Esophagus muscularis mucosa (tissue), 4 donors: Measurements from ENCODE around the gene VAV1. TPM values are rescaled to one million over a fixed set of nuclear protein-coding genes. Genes with fewer than 3 reads are reported as not detected.

Source experiments
- DNase-seq: peaks from one replicate; pipeline ENCODE4 v3.0.0-alpha.2; 2017; ENCODE audit errors: extremely low spot score
- H3K27ac ChIP-seq, 4 donors: fragments of 200-600 bp; sonication (generic); replicated peaks in 1 of 4; 1 replicate in 3 of 4; 2 replicates in 1 of 4; pipeline ENCODE4 v1.5.1; 2016 to 2019; ENCODE audit warnings: mild to moderate bottlenecking in 1 of 4
- H3K27me3 ChIP-seq, 4 donors: fragments of 200-600 bp; sonication (generic); one replicate each; pipeline versions ENCODE4 v1.5.1 to v1.6.0; 2016 to 2019
- H3K36me3 ChIP-seq, 4 donors: fragments of 200-600 bp; sonication (generic); one replicate each; pipeline ENCODE4 v1.5.1; 2016 to 2019
- H3K4me1 ChIP-seq, 4 donors: fragments of 200-600 bp; sonication (generic); one replicate each; pipeline ENCODE4 v1.5.1; 2016 to 2019
- H3K4me3 ChIP-seq, 4 donors: fragments of 200-600 bp; sonication (generic); 1 replicate in 2 of 4; 2 replicates in 2 of 4; pipeline ENCODE4 v1.5.1; 2016 to 2019; ENCODE audit warnings: mild to moderate bottlenecking in 4 of 4, moderate library complexity in 1 of 4
- H3K9me3 ChIP-seq, 4 donors: fragments of 200-600 bp; sonication (generic); 1 replicate in 3 of 4; 2 replicates in 1 of 4; pipeline ENCODE4 v1.5.1; 2016 to 2019
- EP300 ChIP-seq: sonication (generic); formaldehyde crosslinking; IDR thresholded peaks from one replicate; pipeline ENCODE4 v1.6.1; 2017; ENCODE audit warnings: antibody characterized with exemption
- POLR2A ChIP-seq: fragments of 450-650 bp; IDR thresholded peaks from one replicate; pipeline ENCODE4 v1.6.1; 2017; ENCODE audit warnings: antibody characterized with exemption, moderate library complexity, mild to moderate bottlenecking, low read depth
- POLR2AphosphoS5 ChIP-seq, 2 donors: sonication (generic); formaldehyde crosslinking; IDR thresholded peaks; one replicate each; pipeline ENCODE4 v1.6.1; 2017; ENCODE audit warnings: antibody characterized with exemption in 2 of 2
- WGBS: methylation state at CpG from one replicate; pipeline ENCODE4 v1.1.5; 2018; 5-methylcytosine and 5-hydroxymethylcytosine counted together
- intact Hi-C: fragments of 100-400 bp; cut with DNase I; formaldehyde crosslinking; loops from one replicate; pipeline ENCODE4 v1.15.1; 2023
- total RNA-seq, 4 donors: library from RNA; depleted of rRNA; stranded (reverse); fragments of >200 nt; gene quantifications; one replicate each; pipeline versions ENCODE4 v1.1.0 to v1.2.1, GENCODE V29; 2016
- TF ChIP-seq, protein P1 (sequence below), 3 experiments: fragments of 200-600 bp in 2 of 3; fragments of 450-650 bp in 1 of 3; sonication (generic) in 2 of 3; IDR thresholded peaks; one replicate each; pipeline ENCODE4 v1.5.1; 2017 to 2019; ENCODE audit warnings: antibody characterized with exemption in 3 of 3, mild to moderate bottlenecking in 2 of 3, moderate library complexity in 1 of 3

The VAV1 gene
- total RNA-seq, 4 donors from 2014 or later: 2.9 to 8.0 (median 4.1) TPM

DNA sequence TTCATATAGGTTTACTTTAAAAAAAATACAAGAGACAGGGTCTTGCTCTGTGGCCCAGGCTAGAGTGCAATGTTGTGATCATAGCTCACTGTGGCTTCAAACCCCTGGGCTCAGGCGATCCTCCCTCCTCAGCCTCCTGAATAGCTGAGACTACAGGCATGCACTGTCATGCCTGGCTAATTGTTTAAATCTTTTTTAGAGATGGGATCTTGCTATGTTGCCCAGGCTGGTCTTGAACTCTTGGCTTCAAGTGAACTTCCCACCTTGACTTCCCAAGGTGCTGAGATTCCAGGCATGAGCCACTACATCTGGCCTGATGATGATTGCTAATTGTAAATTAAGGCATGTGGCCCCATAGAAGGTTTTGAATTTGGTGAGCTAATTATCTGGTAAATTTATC lies 79.5 kb downstream of the VAV1 start:
- Histone ChIP-seq H3K36me3 (no peaks in the 10 kb centered on the region), H3K4me3 (no peak overlapping the region), H3K27me3 (peaks cover 0 to 32% (median 0%) of the 10 kb centered on the region in 4 donors), H3K9me3 (no peaks in the 10 kb centered on the region), H3K27ac (no peak overlapping the region), H3K4me1 (no peaks in the 10 kb centered on the region)
- intact Hi-C loops: no loop called here
- DNase-seq: no peak
- 81% methylated on average over 1 of the region's 1 CpG for WGBS
- no peak for TF ChIP-seq POLR2A
- TF ChIP-seq EP300: no peak
- TF ChIP-seq, protein P1, sequence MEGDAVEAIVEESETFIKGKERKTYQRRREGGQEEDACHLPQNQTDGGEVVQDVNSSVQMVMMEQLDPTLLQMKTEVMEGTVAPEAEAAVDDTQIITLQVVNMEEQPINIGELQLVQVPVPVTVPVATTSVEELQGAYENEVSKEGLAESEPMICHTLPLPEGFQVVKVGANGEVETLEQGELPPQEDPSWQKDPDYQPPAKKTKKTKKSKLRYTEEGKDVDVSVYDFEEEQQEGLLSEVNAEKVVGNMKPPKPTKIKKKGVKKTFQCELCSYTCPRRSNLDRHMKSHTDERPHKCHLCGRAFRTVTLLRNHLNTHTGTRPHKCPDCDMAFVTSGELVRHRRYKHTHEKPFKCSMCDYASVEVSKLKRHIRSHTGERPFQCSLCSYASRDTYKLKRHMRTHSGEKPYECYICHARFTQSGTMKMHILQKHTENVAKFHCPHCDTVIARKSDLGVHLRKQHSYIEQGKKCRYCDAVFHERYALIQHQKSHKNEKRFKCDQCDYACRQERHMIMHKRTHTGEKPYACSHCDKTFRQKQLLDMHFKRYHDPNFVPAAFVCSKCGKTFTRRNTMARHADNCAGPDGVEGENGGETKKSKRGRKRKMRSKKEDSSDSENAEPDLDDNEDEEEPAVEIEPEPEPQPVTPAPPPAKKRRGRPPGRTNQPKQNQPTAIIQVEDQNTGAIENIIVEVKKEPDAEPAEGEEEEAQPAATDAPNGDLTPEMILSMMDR (IDR thresholded peaks at IDR 0.05): no peak
- TF ChIP-seq POLR2AphosphoS5 (IDR thresholded peaks at IDR 0.05): no peak

DNA sequence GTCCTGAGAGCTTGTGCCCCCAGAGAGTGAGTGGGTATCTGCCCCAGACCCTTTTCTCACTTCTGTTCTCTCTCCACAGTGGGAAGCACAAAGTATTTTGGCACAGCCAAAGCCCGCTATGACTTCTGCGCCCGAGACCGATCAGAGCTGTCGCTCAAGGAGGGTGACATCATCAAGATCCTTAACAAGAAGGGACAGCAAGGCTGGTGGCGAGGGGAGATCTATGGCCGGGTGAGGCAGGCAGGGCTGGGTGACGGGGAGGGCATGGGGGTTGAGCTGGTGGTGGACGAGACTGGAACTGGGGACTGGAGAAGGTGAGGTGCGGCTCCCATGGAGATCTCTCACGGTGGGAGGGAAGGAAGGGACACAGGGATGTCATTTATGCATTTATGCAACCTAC lies 81.4 kb downstream of the VAV1 start:
- Histone ChIP-seq H3K9me3 (no peaks in the 10 kb centered on the region), H3K4me1 (no peaks in the 10 kb centered on the region), H3K36me3 (no peaks in the 10 kb centered on the region), H3K4me3 (no peak overlapping the region), H3K27ac (no peak overlapping the region), H3K27me3 (peaks cover 0 to 35% (median 0%) of the 10 kb centered on the region in 4 donors)
- intact Hi-C loops: no loop called here
- 79% methylated on average over 11 of the region's 11 CpGs for WGBS
- no peak for DNase-seq
- TF ChIP-seq, protein P1 (IDR thresholded peaks at IDR 0.05): no peak
- no peak for TF ChIP-seq POLR2AphosphoS5 (IDR thresholded peaks at IDR 0.05)

DNA sequence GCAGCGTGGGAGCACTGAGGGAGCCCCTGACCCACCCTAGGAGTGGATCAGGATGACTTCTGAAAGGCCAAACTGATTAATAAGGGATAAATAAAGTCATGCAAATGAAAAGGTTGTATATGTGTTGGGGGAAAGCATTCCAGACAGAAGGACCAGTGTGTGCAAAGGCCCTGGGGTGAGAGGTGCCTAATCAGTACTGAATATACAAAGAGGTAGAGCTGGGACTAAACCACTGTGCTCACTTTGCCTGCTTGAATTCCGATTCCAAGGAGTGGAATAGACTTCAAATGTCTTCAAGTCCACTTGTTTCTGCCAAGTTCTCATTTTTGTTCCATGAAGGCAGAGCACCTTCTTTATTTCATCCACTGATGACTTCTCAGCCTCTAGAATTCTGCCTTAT lies 82.2 kb downstream of the VAV1 start:
- DNase-seq: no peak
- intact Hi-C loops: no loop called here
- WGBS: 83% methylated on average over 2 of the region's 2 CpGs

DNA sequence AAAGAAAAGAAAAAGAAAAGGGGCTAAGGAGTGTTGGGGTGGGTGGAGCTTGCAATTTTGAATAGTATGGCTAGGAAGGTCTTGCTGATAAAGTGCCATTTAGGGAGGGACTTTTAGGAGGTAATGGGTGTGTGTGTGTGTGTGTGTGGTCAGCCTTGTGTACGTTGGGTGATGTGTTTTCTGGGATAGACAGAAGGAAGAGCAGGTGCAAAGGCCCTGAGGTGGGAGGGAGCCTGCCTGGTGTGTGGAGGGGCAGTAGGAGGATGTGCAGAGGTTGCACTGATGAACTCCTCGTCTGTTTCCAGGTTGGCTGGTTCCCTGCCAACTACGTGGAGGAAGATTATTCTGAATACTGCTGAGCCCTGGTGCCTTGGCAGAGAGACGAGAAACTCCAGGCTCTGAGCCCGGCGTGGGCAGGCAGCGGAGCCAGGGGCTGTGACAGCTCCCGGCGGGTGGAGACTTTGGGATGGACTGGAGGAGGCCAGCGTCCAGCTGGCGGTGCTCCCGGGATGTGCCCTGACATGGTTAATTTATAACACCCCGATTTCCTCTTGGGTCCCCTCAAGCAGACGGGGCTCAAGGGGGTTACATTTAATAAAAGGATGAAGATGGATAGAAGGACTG lies 84.4 kb downstream of the VAV1 start:
- WGBS: 35% methylated on average over 14 of the region's 14 CpGs
- Histone ChIP-seq H3K9me3 (no peaks in the 10 kb centered on the region), H3K27me3 (peaks cover 0 to 31% (median 0%) of the 10 kb centered on the region in 4 donors), H3K4me1 (no peaks in the 10 kb centered on the region), H3K4me3 (no peak overlapping the region), H3K27ac (no peak overlapping the region), H3K36me3 (no peaks in the 10 kb centered on the region)
- intact Hi-C loops: no loop called here
- DNase-seq: no peak
- no peak for TF ChIP-seq POLR2AphosphoS5 (IDR thresholded peaks at IDR 0.05)
- no peak for TF ChIP-seq POLR2A

More for the DNA sequence above, 82.2 kb downstream of the VAV1 start:
- Histone ChIP-seq H3K36me3 (no peaks in the 10 kb centered on the region), H3K27me3 (peaks cover 0 to 35% (median 0%) of the 10 kb centered on the region in 4 donors), H3K4me1 (no peaks in the 10 kb centered on the region), H3K4me3 (no peak overlapping the region), H3K27ac (no peak overlapping the region), H3K9me3 (no peaks in the 10 kb centered on the region)
- TF ChIP-seq POLR2A: no peak
- TF ChIP-seq POLR2AphosphoS5 (IDR thresholded peaks at IDR 0.05): no peak
- TF ChIP-seq, protein P1 (IDR thresholded peaks at IDR 0.05): no peak
- no peak for TF ChIP-seq EP300

DNA sequence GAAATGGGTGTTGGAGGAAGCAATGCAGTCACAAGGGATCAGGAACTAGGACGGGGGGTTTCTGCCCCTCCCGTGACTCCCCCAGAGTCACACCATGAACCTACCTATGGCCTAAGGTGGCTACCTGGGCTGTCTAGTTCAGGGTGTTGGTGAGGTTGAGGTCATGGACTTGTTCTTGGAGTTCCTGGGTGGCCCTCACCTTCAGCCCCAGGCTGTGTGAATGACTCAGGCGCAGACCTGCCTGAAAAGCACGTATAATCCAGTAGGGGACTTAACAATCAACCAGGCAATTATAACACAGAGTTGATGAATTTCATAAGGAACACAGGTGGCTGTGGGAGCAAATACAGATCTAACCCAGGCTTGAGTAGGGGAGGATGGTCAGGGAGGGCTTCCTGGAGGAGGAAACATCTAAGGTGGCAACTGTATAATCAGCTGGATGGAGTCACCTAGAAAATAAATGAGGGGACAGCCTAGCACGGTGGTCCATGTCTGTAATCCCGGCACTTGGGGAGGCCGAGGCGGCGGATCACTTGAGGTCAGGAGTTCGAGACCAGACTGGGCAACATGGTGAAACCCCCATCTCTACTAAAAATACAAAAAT lies 89.3 kb downstream of the VAV1 start:
- Histone ChIP-seq H3K27ac (no peak overlapping the region), H3K9me3 (no peaks in the 10 kb centered on the region), H3K4me3 (no peak overlapping the region), H3K27me3 (peaks cover 0 to 29% (median 7%) of the 10 kb centered on the region in 4 donors), H3K36me3 (no peaks in the 10 kb centered on the region), H3K4me1 (peaks cover 7 to 11% (median 9%) of the 10 kb centered on the region in 4 donors)
- no peak for DNase-seq
- 76% methylated on average over 10 of the region's 10 CpGs for WGBS
- intact Hi-C loops: loop anchor here (2.0 to 5.0 kb wide), 2 partner anchors 124 to 345 kb away; partner anchors contain the start of genes GPR108 and TRIP10
- TF ChIP-seq POLR2AphosphoS5 (IDR thresholded peaks at IDR 0.05) (no peak), EP300 (no peak), POLR2A (no peak)
- TF ChIP-seq, protein P1 (IDR thresholded peaks at IDR 0.05): no peak
